Measurements from ENCODE around the gene DPP10.

The DPP10 gene

GRCh38 chr2:115484486-115484885 lies 1042.0 kb downstream of the DPP10 start:
- no peak for DNase-seq

GRCh38 chr2:115484983-115485382 lies 1042.5 kb downstream of the DPP10 start:
- no peak for DNase-seq

- DNase-seq, result no peak
Measured at GRCh38 chr2:115491186-115491793, 1048.8 kb downstream of the DPP10 start.

GRCh38 chr2:115505331-115505730 lies 1062.9 kb downstream of the DPP10 start:
- DNase-seq, result no peak

- DNase-seq, result no peak
Measured at GRCh38 chr2:115520727-115521126, 1078.3 kb downstream of the DPP10 start.

- no peak for DNase-seq
Measured at GRCh38 chr2:115524452-115524851, 1082.0 kb downstream of the DPP10 start.

- no peak for DNase-seq
Measured at GRCh38 chr2:115529627-115530026, 1087.2 kb downstream of the DPP10 start.

GRCh38 chr2:115533081-115533480 lies 1090.6 kb downstream of the DPP10 start:
- DNase-seq, result no peak

- no peak for DNase-seq
Measured at GRCh38 chr2:115541814-115542213, 1099.4 kb downstream of the DPP10 start.

GRCh38 chr2:115542331-115542730 lies 1099.9 kb downstream of the DPP10 start:
- no peak for DNase-seq

GRCh38 chr2:115543024-115543423 lies 1100.6 kb downstream of the DPP10 start:
- DNase-seq, result no peak

- no peak for DNase-seq
Measured at GRCh38 chr2:115543461-115543860, 1101.0 kb downstream of the DPP10 start.

GRCh38 chr2:115549611-115550130 lies 1107.2 kb downstream of the DPP10 start:
- DNase-seq, result no peak

- DNase-seq, result no peak
Measured at GRCh38 chr2:115552726-115553125, 1110.3 kb downstream of the DPP10 start.

- no peak for DNase-seq
Measured at GRCh38 chr2:115554153-115554552, 1111.7 kb downstream of the DPP10 start.

- DNase-seq, result no peak
Measured at GRCh38 chr2:115558725-115559124, 1116.3 kb downstream of the DPP10 start.

- DNase-seq, result no peak
Measured at GRCh38 chr2:115560666-115561065, 1118.2 kb downstream of the DPP10 start.

- DNase-seq, result no peak
Measured at GRCh38 chr2:115568643-115569042, 1126.2 kb downstream of the DPP10 start.

- DNase-seq, result no peak
Measured at GRCh38 chr2:115569547-115569946, 1127.1 kb downstream of the DPP10 start.

GRCh38 chr2:115572746-115573145 lies 1130.3 kb downstream of the DPP10 start:
- DNase-seq, result no peak

GRCh38 chr2:115573756-115574155 lies 1131.3 kb downstream of the DPP10 start:
- no peak for DNase-seq

- DNase-seq, result no peak
Measured at GRCh38 chr2:115574667-115575066, 1132.2 kb downstream of the DPP10 start.

GRCh38 chr2:115580784-115581183 lies 1138.3 kb downstream of the DPP10 start:
- no peak for DNase-seq

- DNase-seq, result no peak
Measured at GRCh38 chr2:115584507-115584906, 1142.1 kb downstream of the DPP10 start.

GRCh38 chr2:115596659-115597375 lies 1154.4 kb downstream of the DPP10 start:
- DNase-seq, result no peak
